ENCODE measurements around the gene TXN2. TPM values are rescaled to one million over a fixed set of nuclear protein-coding genes. Genes with fewer than 3 reads are reported as not detected.
A peak's percentile ranks its signal among the peaks of the same experiment; 100 is the strongest.

TXN2 gene
- total and polyA plus RNA-seq, 2 of the 4 experiments (the other 2 are of a cell fraction), result 49.6 to 166 TPM

- H2BK120ac ChIP-seq (ENCODE audit: low read depth, low read length), result peak within 1 kb of the TSS; percentile 39; the same call in 1 of the 2 replicates
Observed at GRCh38 chr22:36528795-36529751, 47.6 kb upstream of the TXN2 start, which contains the start of gene EIF3D. Gene EIF3D (minus strand): TSS chr22:36529166. CDS start chr22:36526121, 3,045 bp downstream.

More at GRCh38 chr22:36528795-36529751, 47.6 kb upstream of the TXN2 start, which contains the start of gene EIF3D:
- ATAC-seq (ENCODE audit: low read depth), result peak; percentile 93
- Histone ChIP-seq H3K4ac (ENCODE audit: low read depth, low read length) (peak within 1 kb of the TSS; percentile 95), H3K36me3 (ENCODE audit: control insufficient read depth, insufficient read depth, low read length) (peaks cover 19% of the 10 kb centered on the region), H3K27me3 (ENCODE audit: control insufficient read depth, insufficient read depth, low read length) (no peaks in the 10 kb centered on the region), H2AFZ (replicated peaks; ENCODE audit: low read length, poor library complexity) (peak within 1 kb of the TSS; percentile 89), H3K79me1 (ENCODE audit: low read depth in 1 of 2, low read length in 2 of 2) (peaks cover 21 to 42% of the 10 kb centered on the region in 2 experiments), H2BK20ac (ENCODE audit: low read depth, low read length) (no peak within 1 kb of the TSS; the same call in 1 of the 2 replicates), H4K8ac (ENCODE audit: low read depth in 2 of 2, low read length in 2 of 2) (peak within 1 kb of the TSS; percentile 96 to 98), H3K27ac (ENCODE audit: insufficient read depth, low read length) (peak within 1 kb of the TSS; percentile 81), H2AK5ac (ENCODE audit: low read depth, low read length) (peak within 1 kb of the TSS; percentile 97), H3K56ac (ENCODE audit: extremely low read depth, insufficient read depth, low read length) (peak within 1 kb of the TSS; percentile 91), H3K14ac (replicated peaks; ENCODE audit: low read depth, low read length) (peak within 1 kb of the TSS; percentile 98), H3K9ac (ENCODE audit: low read depth, low read length) (peak within 1 kb of the TSS; percentile 97), H3K4me1 (ENCODE audit: control insufficient read depth, insufficient read depth, low read length) (peaks cover 2% of the 10 kb centered on the region; the same call in 1 of the 2 replicates), H3K18ac (ENCODE audit: low read depth, low read length) (peak within 1 kb of the TSS; percentile 58), H2BK5ac (ENCODE audit: low read depth, low read length, poor library complexity, severe bottlenecking) (peak within 1 kb of the TSS; percentile 85), H4K20me1 (ENCODE audit: insufficient read depth, low read length) (peaks cover 19% of the 10 kb centered on the region; the same call in 1 of the 2 replicates), H3K4me3 (ENCODE audit: insufficient read depth, low read depth, low read length) (peak within 1 kb of the TSS; percentile 88), H3K9me1 (ENCODE audit: insufficient read depth, low read length) (0 out of 2 replicates have a peak, but pooled peaks cover 3% of the 10 kb centered on the region), H2AK9ac (replicated peaks; ENCODE audit: low read depth, low read length, poor library complexity) (peak within 1 kb of the TSS; percentile 99), H3K23ac (ENCODE audit: low read depth, low read length) (peak within 1 kb of the TSS; percentile 93), H4K91ac (ENCODE audit: insufficient read depth, low read depth, low read length) (peak within 1 kb of the TSS; percentile 83), H3K9me3 (ENCODE audit: control insufficient read depth, insufficient read depth, low read length) (no peaks in the 10 kb centered on the region), H3K4me2 (ENCODE audit: low read depth, low read length) (peak within 1 kb of the TSS; percentile 88), H2BK15ac (ENCODE audit: low read depth, low read length) (no peak within 1 kb of the TSS; the same call in 2 of the 3 replicates), H4K5ac (ENCODE audit: low read depth, low read length) (peak within 1 kb of the TSS; percentile 94)
- intact Hi-C loops (cut with micrococcal nuclease), result no loop called here
- TSS peak; percentile 95 for BruUV-seq (replicated peaks)
- ChIA-PET CTCF (no interaction called here), POLR2A (ENCODE audit: unreplicated experiment) (interaction anchor here (0.6 kb wide), 2 partner anchors 20 to 351 kb away, joined by 3 to 7 read pairs; no protein-coding TSS in a partner anchor)
- TF ChIP-seq MAZ (IDR thresholded peaks at IDR 0.05; ENCODE audit: borderline replicate concordance, low read depth, low read length) (peak; percentile 62; the same call in 1 of the 2 replicates), FOS (IDR thresholded peaks at IDR 0.05; ENCODE audit: low read depth, low read length) (no peak), USF2 (IDR thresholded peaks at IDR 0.05; ENCODE audit: low read depth, low read length) (no peak), CEBPB (IDR thresholded peaks at IDR 0.05; ENCODE audit: low read depth, low read length) (peak; percentile 60), BHLHE40 (IDR thresholded peaks at IDR 0.05; ENCODE audit: low read depth, low read length) (peak; percentile 79; the same call in 1 of the 2 replicates), NFE2L2 (IDR thresholded peaks at IDR 0.05; ENCODE audit: low read depth, low read length) (no peak), POLR2A (IDR thresholded peaks at IDR 0.05; ENCODE audit: low read depth, low read length) (peak; percentile 96)
- TF ChIP-seq, protein P1, sequence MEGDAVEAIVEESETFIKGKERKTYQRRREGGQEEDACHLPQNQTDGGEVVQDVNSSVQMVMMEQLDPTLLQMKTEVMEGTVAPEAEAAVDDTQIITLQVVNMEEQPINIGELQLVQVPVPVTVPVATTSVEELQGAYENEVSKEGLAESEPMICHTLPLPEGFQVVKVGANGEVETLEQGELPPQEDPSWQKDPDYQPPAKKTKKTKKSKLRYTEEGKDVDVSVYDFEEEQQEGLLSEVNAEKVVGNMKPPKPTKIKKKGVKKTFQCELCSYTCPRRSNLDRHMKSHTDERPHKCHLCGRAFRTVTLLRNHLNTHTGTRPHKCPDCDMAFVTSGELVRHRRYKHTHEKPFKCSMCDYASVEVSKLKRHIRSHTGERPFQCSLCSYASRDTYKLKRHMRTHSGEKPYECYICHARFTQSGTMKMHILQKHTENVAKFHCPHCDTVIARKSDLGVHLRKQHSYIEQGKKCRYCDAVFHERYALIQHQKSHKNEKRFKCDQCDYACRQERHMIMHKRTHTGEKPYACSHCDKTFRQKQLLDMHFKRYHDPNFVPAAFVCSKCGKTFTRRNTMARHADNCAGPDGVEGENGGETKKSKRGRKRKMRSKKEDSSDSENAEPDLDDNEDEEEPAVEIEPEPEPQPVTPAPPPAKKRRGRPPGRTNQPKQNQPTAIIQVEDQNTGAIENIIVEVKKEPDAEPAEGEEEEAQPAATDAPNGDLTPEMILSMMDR (conservative IDR thresholded peaks at IDR 0.05; ENCODE audit: low read depth, low read length), result no peak
- 1% methylated on average over 49 of the region's 82 CpGs; no CpG with 5 or more reads in 1 of the 2 experiments for WGBS, 2 experiments (ENCODE audit: extremely low coverage in 2 of 2, insufficient read length in 1 of 2)
- DNase-seq, result peak; percentile 99
- in situ Hi-C loops (cut with MboI; ENCODE audit: low sequenced_read_pairs), result no loop called here
- dilution Hi-C loops (cut with HindIII; ENCODE audit: low sequenced_read_pairs, unreplicated experiment), result no loop called here

All from IMR-90 (cell line).